Panc1 (cell line): ENCODE results near the gene LPAR4. TPM values are rescaled to one million over a fixed set of nuclear protein-coding genes. Genes with fewer than 3 reads are reported as not detected.

Experiments
- ATAC-seq: fragments of 200-7000 bp; cut with Tn5 transposase; 2 replicates; pipeline ENCODE4 v1.9.1; 2020; ENCODE audit warnings: mild to moderate bottlenecking, moderate library complexity
- BruUV-seq: library from RNA; stranded (reverse); fragments of 400-500 nt; replicated peaks from 2 replicates; lab custom pipeline; 2021; lab: Mats Ljungman, UMichigan
- CTCF ChIA-PET: fragments of 300-600 bp; sonication (Branson Sonifier 250); formaldehyde crosslinking; loops from one replicate; lab custom pipeline; 2022; ENCODE audit warnings: antibody characterized with exemption; lab: Charles Lee
- POLR2A ChIA-PET: fragments of 300-600 bp; sonication (Branson Sonifier 250); formaldehyde crosslinking; loops from one replicate; lab custom pipeline; 2022; ENCODE audit warnings: antibody characterized with exemption; lab: Charles Lee
- DNase-seq: peaks from one replicate; pipeline ENCODE4 v3.0.0-alpha.2; 2010; ENCODE audit warnings: low read depth, low spot score
- H3K27ac ChIP-seq: 2 replicates; pipeline ENCODE4 v1.5.1; 2011; ENCODE audit warnings: mild to moderate bottlenecking, low read length, inconsistent platforms
- H3K27me3 ChIP-seq: fragments of 200-500 bp; sonication (Bioruptor generic); 2 replicates; pipeline ENCODE4 v1.6.0; 2014; ENCODE audit warnings: low read length, inconsistent platforms; ENCODE audit not compliant: control insufficient read depth, insufficient read depth
- H3K36me3 ChIP-seq: fragments of 200-500 bp; sonication (Bioruptor generic); 2 replicates; pipeline ENCODE4 v1.5.1; 2014; ENCODE audit warnings: inconsistent platforms, mild to moderate bottlenecking, low read length, moderate library complexity; ENCODE audit not compliant: control insufficient read depth, insufficient read depth
- H3K4me1 ChIP-seq: 2 replicates; pipeline ENCODE4 v1.5.1; 2011; ENCODE audit warnings: inconsistent platforms, mild to moderate bottlenecking, low read length, moderate library complexity; ENCODE audit not compliant: control insufficient read depth, insufficient read depth
- H3K4me3 ChIP-seq, 2 experiments: 2 replicates each; pipeline ENCODE4 v1.5.1; 2011 to 2012; ENCODE audit warnings: low read depth in 2 of 2, low read length in 2 of 2, mild to moderate bottlenecking in 2 of 2, inconsistent platforms in 1 of 2, moderate library complexity in 1 of 2
- H3K9me3 ChIP-seq: fragments of 200-500 bp; sonication (Bioruptor generic); 2 replicates; pipeline ENCODE4 v1.5.1; 2014; ENCODE audit warnings: low read depth, mild to moderate bottlenecking, inconsistent platforms, low read length, moderate library complexity; ENCODE audit not compliant: control insufficient read depth, insufficient read depth
- CTCF ChIP-seq: fragments of 450-650 bp; IDR thresholded peaks from 2 replicates; pipeline ENCODE4 v1.5.1; 2017; ENCODE audit warnings: mild to moderate bottlenecking
- POLR2AphosphoS5 ChIP-seq: IDR thresholded peaks from 2 replicates; pipeline ENCODE4 v1.6.1; 2012; ENCODE audit warnings: mild to moderate bottlenecking, low read depth, low read length, moderate library complexity
- REST ChIP-seq, 2 experiments: IDR thresholded peaks; 2 replicates each; pipeline ENCODE4 v1.6.1; 2011 to 2012; ENCODE audit warnings: low read depth in 2 of 2, control low read depth in 1 of 2, low read length in 1 of 2, mild to moderate bottlenecking in 1 of 2, moderate library complexity in 1 of 2; ENCODE audit not compliant: insufficient read depth in 1 of 2
- SIN3A ChIP-seq: IDR thresholded peaks from 2 replicates; pipeline ENCODE4 v1.6.1; 2012; ENCODE audit warnings: low read depth, mild to moderate bottlenecking, low read length, moderate library complexity, borderline replicate concordance; ENCODE audit not compliant: insufficient read depth
- TCF7L2 ChIP-seq: IDR thresholded peaks from 2 replicates; pipeline ENCODE4 v1.6.1; 2011; ENCODE audit warnings: mild to moderate bottlenecking, low read depth, low read length, inconsistent platforms
- in situ Hi-C: cut with HindIII; loops from 2 replicates; pipeline ENCODE4 v1.10.0; 2016; ENCODE audit warnings: low sequenced_read_pairs, low pct_unique_long_range_greater_than_20kb
- intact Hi-C: fragments of 100-400 bp; cut with micrococcal nuclease; formaldehyde crosslinking; loops from one replicate; pipeline ENCODE4 v1.10.0; 2022; ENCODE audit not compliant: unreplicated experiment
- total RNA-seq: library from RNA; stranded (reverse); gene quantifications from one replicate; pipeline ENCODE4 v1.2.1, GENCODE V29; 2021; ENCODE audit not compliant: unreplicated experiment

Gene LPAR4
- total RNA-seq, 1 experiment from 2014 or later: not detected

- no TSS peak for BruUV-seq
- H3K4me3 ChIP-seq: no peak overlapping the region
- H3K27me3 ChIP-seq: no peaks in the 10 kb centered on the region
- no peak for TF ChIP-seq REST (IDR thresholded peaks at IDR 0.05; ENCODE audit: insufficient read depth in 1 of 2, low read depth in 2 of 2, low read length in 1 of 2)
- TF ChIP-seq POLR2AphosphoS5: no peak
- no peak for TF ChIP-seq TCF7L2
- CTCF ChIA-PET: no interaction called here
- no peak overlapping the region for H3K27ac ChIP-seq
- in situ Hi-C loops (no loop called here), intact Hi-C loops (no loop called here)
- H3K4me1 ChIP-seq: no peaks in the 10 kb centered on the region
- POLR2A ChIA-PET: no interaction called here
- DNase-seq (no peak), ATAC-seq (no peak)
- no peaks in the 10 kb centered on the region for H3K9me3 ChIP-seq
- H3K36me3 ChIP-seq: no peaks in the 10 kb centered on the region
Observed at GRCh38 chrX:78710171-78710570, 37.3 kb upstream of the LPAR4 start.

- Histone ChIP-seq H3K4me3 (no peak overlapping the region), H3K4me1 (no peaks in the 10 kb centered on the region), H3K27me3 (no peaks in the 10 kb centered on the region), H3K36me3 (no peaks in the 10 kb centered on the region), H3K9me3 (no peaks in the 10 kb centered on the region), H3K27ac (no peak overlapping the region)
- in situ Hi-C loops (no loop called here), intact Hi-C loops (no loop called here)
- TF ChIP-seq REST (IDR thresholded peaks at IDR 0.05; ENCODE audit: insufficient read depth in 1 of 2, low read depth in 2 of 2, low read length in 1 of 2): no peak
- no peak for TF ChIP-seq SIN3A
- no peak for TF ChIP-seq CTCF
- TF ChIP-seq TCF7L2: no peak
- no peak for TF ChIP-seq POLR2AphosphoS5
- ChIA-PET POLR2A (no interaction called here), CTCF (no interaction called here)
- DNase-seq (no peak), ATAC-seq (no peak)
- no TSS peak for BruUV-seq
Observed at GRCh38 chrX:78712336-78712735, 35.2 kb upstream of the LPAR4 start.
